Osteoblast (primary cell): ENCODE results near the gene HPCA. TPM values are rescaled to one million over a fixed set of nuclear protein-coding genes. Genes with fewer than 3 reads are reported as not detected.

Experiments used
- DNase-seq: peaks from one replicate; pipeline ENCODE4 v3.0.0; 2011; ENCODE audit warnings: low spot score, mixed read lengths; ENCODE audit not compliant: insufficient read length; ENCODE audit errors: missing footprints
- H2AFZ ChIP-seq: 2 replicates; pipeline ENCODE4 v1.6.0; 2011; ENCODE audit warnings: mild to moderate bottlenecking, low read length
- H3K27ac ChIP-seq: 2 replicates; pipeline ENCODE4 v1.5.1; 2011; ENCODE audit warnings: mild to moderate bottlenecking, low read depth, low read length, moderate library complexity
- H3K27me3 ChIP-seq: 2 replicates; pipeline ENCODE4 v1.6.0; 2012; ENCODE audit warnings: mild to moderate bottlenecking, control low read depth, inconsistent platforms, low read length, moderate library complexity; ENCODE audit not compliant: insufficient read depth
- H3K36me3 ChIP-seq: 2 replicates; pipeline ENCODE4 v1.5.1; 2011; ENCODE audit warnings: mild to moderate bottlenecking, low read length, control low read depth, moderate library complexity; ENCODE audit not compliant: insufficient read depth
- H3K4me1 ChIP-seq: 2 replicates; pipeline ENCODE4 v1.5.1; 2011; ENCODE audit warnings: mild to moderate bottlenecking, low read length, control low read depth, moderate library complexity; ENCODE audit not compliant: insufficient read depth
- H3K4me2 ChIP-seq: 2 replicates; pipeline ENCODE4 v1.6.0; 2011; ENCODE audit warnings: mild to moderate bottlenecking, low read length; ENCODE audit not compliant: insufficient read depth
- H3K4me3 ChIP-seq: fragments of 200-600 bp; sonication (generic); 3 replicates; pipeline ENCODE4 v1.5.1; 2012; ENCODE audit warnings: mild to moderate bottlenecking, low read length, inconsistent platforms; ENCODE audit not compliant: insufficient read depth
- H3K79me2 ChIP-seq: 2 replicates; pipeline ENCODE4 v1.6.0; 2012; ENCODE audit warnings: mild to moderate bottlenecking, low read length, control low read depth, inconsistent platforms; ENCODE audit not compliant: insufficient read depth
- H3K9me3 ChIP-seq: 2 replicates; pipeline ENCODE4 v1.5.1; 2011; ENCODE audit warnings: low read depth, low read length, control low read depth
- H4K20me1 ChIP-seq: 2 replicates; pipeline ENCODE4 v1.6.0; 2012; ENCODE audit warnings: mild to moderate bottlenecking, low read length, control low read depth; ENCODE audit not compliant: insufficient read depth
- CTCF ChIP-seq: IDR thresholded peaks from 2 replicates; pipeline ENCODE4 v1.5.1; 2011; ENCODE audit warnings: mild to moderate bottlenecking, low read depth, low read length, moderate library complexity; ENCODE audit errors: extremely low read depth
- total RNA-seq: library from RNA; depleted of rRNA; stranded (reverse); fragments of >200 nt; gene quantifications from 2 replicates; pipeline ENCODE4 v1.2.3, GENCODE V29; 2012

HPCA gene
- total RNA-seq, 1 donor, result not detected

DNA sequence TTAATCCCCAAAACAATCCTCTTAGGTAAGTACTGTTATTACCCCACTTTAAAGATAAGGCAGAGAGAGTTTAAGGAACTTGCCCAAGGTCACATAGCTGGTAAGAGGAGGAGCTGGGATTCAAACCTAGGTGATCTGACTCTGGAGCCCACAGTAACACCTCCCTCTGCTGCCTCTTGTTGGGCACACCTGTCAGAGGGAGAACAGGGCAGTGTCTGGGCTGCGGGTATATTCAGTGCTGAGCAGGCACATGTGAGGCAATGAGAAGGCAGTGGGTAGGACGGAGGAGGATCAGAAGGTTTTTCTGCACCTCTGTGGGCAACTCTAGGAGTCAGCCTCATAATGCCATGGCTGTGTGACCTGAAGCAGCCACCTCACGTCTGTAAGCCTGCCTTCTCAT lies 1.8 kb downstream of the HPCA start:
- no peak overlapping the region for H3K4me3 ChIP-seq
- H3K27me3 ChIP-seq, result peaks cover 48% of the 10 kb centered on the region

GRCh38 chr1:32888677-32889420 lies 2.6 kb downstream of the HPCA start:
- no peak overlapping the region for H2AFZ ChIP-seq
- no peak overlapping the region for H3K4me3 ChIP-seq
- no peak for TF ChIP-seq CTCF
- no peak overlapping the region for H3K27ac ChIP-seq
- peaks cover 44% of the 10 kb centered on the region for H3K27me3 ChIP-seq
- no peak for DNase-seq
- no peak overlapping the region for H3K4me2 ChIP-seq
- H3K36me3 ChIP-seq, result no peaks in the 10 kb centered on the region
- H3K79me2 ChIP-seq, result no peaks in the 10 kb centered on the region
- H4K20me1 ChIP-seq, result peaks cover 4% of the 10 kb centered on the region
- H3K9me3 ChIP-seq, result no peaks in the 10 kb centered on the region
- no peaks in the 10 kb centered on the region for H3K4me1 ChIP-seq

More for the DNA sequence above, 1.8 kb downstream of the HPCA start:
- peak; percentile 80 for DNase-seq
- peaks cover 4% of the 10 kb centered on the region for H4K20me1 ChIP-seq
- no peaks in the 10 kb centered on the region for H3K4me1 ChIP-seq
- H3K9me3 ChIP-seq, result no peaks in the 10 kb centered on the region
- H3K36me3 ChIP-seq, result no peaks in the 10 kb centered on the region
- H3K4me2 ChIP-seq, result no peak overlapping the region
- TF ChIP-seq CTCF, result no peak
- no peak overlapping the region for H3K27ac ChIP-seq
- no peak overlapping the region for H2AFZ ChIP-seq
- H3K79me2 ChIP-seq, result no peaks in the 10 kb centered on the region

DNA sequence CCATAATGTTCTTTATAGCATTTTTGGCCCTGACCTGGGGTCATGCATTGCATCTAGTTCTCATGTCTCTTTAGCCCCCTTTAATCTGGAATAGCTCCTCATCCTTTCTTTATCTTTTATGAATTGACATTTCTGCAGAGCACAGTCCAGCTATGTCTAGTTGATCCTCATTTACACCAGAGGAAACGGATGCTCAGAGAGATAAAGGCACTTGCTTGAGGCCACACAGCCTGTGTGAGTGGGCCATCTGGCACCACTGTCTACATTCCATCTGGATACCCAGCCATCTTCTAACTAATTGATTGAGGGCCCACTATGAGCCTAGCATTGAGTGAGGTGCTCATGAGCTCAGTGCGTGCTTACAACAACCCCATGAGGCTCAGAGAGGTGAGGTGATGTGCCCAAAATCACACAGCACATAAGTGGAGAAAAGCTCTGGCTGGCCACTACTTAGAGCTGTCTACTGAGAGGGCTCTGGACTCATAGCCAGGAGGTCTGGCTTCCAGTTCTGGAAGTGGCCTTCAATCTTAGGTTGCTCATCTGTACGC lies 3.5 kb downstream of the HPCA start:
- DNase-seq, result peak; percentile 69
- Histone ChIP-seq H3K4me1 (no peaks in the 10 kb centered on the region), H3K4me2 (no peak overlapping the region), H3K27me3 (peaks cover 35% of the 10 kb centered on the region), H3K9me3 (no peaks in the 10 kb centered on the region), H4K20me1 (peaks cover 4% of the 10 kb centered on the region), H3K36me3 (no peaks in the 10 kb centered on the region), H3K79me2 (no peaks in the 10 kb centered on the region), H3K4me3 (no peak overlapping the region), H3K27ac (no peak overlapping the region), H2AFZ (no peak overlapping the region)
- TF ChIP-seq CTCF, result no peak

DNA sequence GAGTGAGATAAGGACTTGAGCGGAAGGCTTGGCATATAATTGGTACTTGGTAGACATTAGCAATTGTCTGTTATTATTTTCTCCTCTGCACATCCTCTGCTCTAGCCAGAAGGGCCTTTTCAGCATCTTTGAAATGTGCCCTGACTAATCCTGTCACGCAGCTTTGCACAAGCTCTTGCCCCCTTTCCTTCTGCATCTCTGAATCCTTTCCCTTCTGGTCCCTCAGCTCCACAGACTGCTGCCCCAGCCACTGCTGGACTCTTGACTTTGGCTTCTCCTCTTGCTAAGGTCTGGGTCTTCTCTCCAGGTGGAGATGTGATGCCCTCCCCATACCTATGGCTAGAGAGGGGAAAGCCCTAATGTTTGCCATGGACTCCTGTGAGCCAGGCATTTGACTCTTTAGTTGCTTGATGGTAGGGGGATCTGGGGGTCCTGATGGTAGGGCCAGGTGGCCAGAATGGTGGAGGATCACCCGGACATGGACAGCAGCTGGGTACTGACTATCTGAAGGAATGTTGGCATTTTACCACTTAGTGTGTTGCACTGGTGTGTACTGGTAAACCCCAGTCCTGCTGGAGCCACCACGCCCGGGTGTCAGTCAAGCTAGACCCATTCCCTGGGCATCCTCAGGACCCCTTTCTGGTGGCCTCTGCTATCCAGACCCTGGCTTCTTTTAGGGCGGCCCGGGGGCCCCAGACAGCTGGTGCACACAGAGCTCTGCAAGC lies 4.4 kb downstream of the HPCA start:
- H3K36me3 ChIP-seq, result no peaks in the 10 kb centered on the region
- H3K4me2 ChIP-seq, result no peak overlapping the region
- peak; percentile 68 for DNase-seq
- H4K20me1 ChIP-seq, result peaks cover 4% of the 10 kb centered on the region
- no peak overlapping the region for H2AFZ ChIP-seq
- H3K27ac ChIP-seq, result no peak overlapping the region
- H3K79me2 ChIP-seq, result no peaks in the 10 kb centered on the region
- no peaks in the 10 kb centered on the region for H3K9me3 ChIP-seq
- H3K4me1 ChIP-seq, result no peaks in the 10 kb centered on the region
- no peak for TF ChIP-seq CTCF
- peaks cover 26% of the 10 kb centered on the region for H3K27me3 ChIP-seq
- no peak overlapping the region for H3K4me3 ChIP-seq
